Cardiac septum (tissue), 1 donor: ENCODE measurements around the gene NRL. TPM values are rescaled to one million over a fixed set of nuclear protein-coding genes. Genes with fewer than 3 reads are reported as not detected.

Source experiments
- DNase-seq: peaks from one replicate; pipeline ENCODE4 v3.0.0-alpha.2; 2020; ENCODE audit warnings: low spot score
- intact Hi-C: fragments of 100-400 bp; cut with DNase I; formaldehyde crosslinking; loops from one replicate; pipeline ENCODE4 v1.14.0; 2022
- total RNA-seq: library from RNA; stranded (reverse); fragmentation: NEBNext Ultra II Directional; extraction: Animal tissue kit (Norgen Biotek cat#: 25700); gene quantifications from one replicate; pipeline ENCODE4 v1.2.1, GENCODE V29; 2021
- donor health status: DM: no; HTN: no; CAD: no.

The NRL gene
- total RNA-seq, 1 donor from 2014 or later: 2.4 TPM

- intact Hi-C loops: no loop called here
- DNase-seq: no peak
These were observed 41.6 kb downstream of the NRL start for GRCh38 chr14:24072881-24073877.

GRCh38 chr14:24072436-24072835, 42.3 kb downstream of the NRL start:
- no peak for DNase-seq
- intact Hi-C loops: no loop called here

- DNase-seq: no peak
- intact Hi-C loops: no loop called here
These were observed 42.8 kb downstream of the NRL start for GRCh38 chr14:24071836-24072430.

GRCh38 chr14:24071144-24071697, 43.5 kb downstream of the NRL start, which contains the start of gene CPNE6:
CPNE6 (plus strand) TSS chr14:24071562; CDS start chr14:24072937, 1,375 bp downstream.
- intact Hi-C loops: no loop called here

GRCh38 chr14:24070285-24071143, 44.2 kb downstream of the NRL start:
- intact Hi-C loops: no loop called here
- DNase-seq: no peak

More at GRCh38 chr14:24071144-24071697, 43.5 kb downstream of the NRL start, which contains the start of gene CPNE6:
- no peak for DNase-seq

GRCh38 chr14:24069411-24069735, 45.4 kb downstream of the NRL start:
- no peak for DNase-seq

GRCh38 chr14:24068711-24069410, 45.9 kb downstream of the NRL start:
- intact Hi-C loops: no loop called here
- DNase-seq: no peak

More at GRCh38 chr14:24069411-24069735, 45.4 kb downstream of the NRL start:
- intact Hi-C loops: no loop called here

GRCh38 chr14:24067133-24068082, 47.3 kb downstream of the NRL start:
- intact Hi-C loops: no loop called here

GRCh38 chr14:24066496-24067132, 48.1 kb downstream of the NRL start:
- DNase-seq: no peak
- intact Hi-C loops: no loop called here

More at GRCh38 chr14:24067133-24068082, 47.3 kb downstream of the NRL start:
- no peak for DNase-seq

- DNase-seq: no peak
These were observed 49.3 kb downstream of the NRL start for GRCh38 chr14:24065408-24065807.

GRCh38 chr14:24064856-24065255, 49.9 kb downstream of the NRL start:
- DNase-seq: no peak
- intact Hi-C loops: no loop called here

More at GRCh38 chr14:24065408-24065807, 49.3 kb downstream of the NRL start:
- intact Hi-C loops: no loop called here

- intact Hi-C loops: no loop called here
- DNase-seq: no peak
These were observed 50.5 kb downstream of the NRL start for GRCh38 chr14:24064091-24064795.

- intact Hi-C loops: no loop called here
- no peak for DNase-seq
These were observed 51.4 kb downstream of the NRL start for GRCh38 chr14:24063263-24063836.

- intact Hi-C loops: no loop called here
These were observed 52.4 kb downstream of the NRL start for GRCh38 chr14:24062216-24062980.

More at GRCh38 chr14:24062216-24062980, 52.4 kb downstream of the NRL start:
- DNase-seq: no peak
